Panc1 (cell line): ENCODE measurements around the gene PPP2R3B. TPM values are rescaled to one million over a fixed set of nuclear protein-coding genes. Genes with fewer than 3 reads are reported as not detected.
"Not testable (repeated sequence)": the region's sequence is repeated elsewhere in the genome, so short reads cannot be mapped to it uniquely, and the experiment has no call there.

Source experiments
- ATAC-seq: fragments of 200-7000 bp; cut with Tn5 transposase; 2 replicates; pipeline ENCODE4 v1.9.1; 2020; ENCODE audit warnings: mild to moderate bottlenecking, moderate library complexity
- BruUV-seq: library from RNA; stranded (reverse); fragments of 400-500 nt; replicated peaks from 2 replicates; lab custom pipeline; 2021; lab: Mats Ljungman, UMichigan
- CTCF ChIA-PET: fragments of 300-600 bp; sonication (Branson Sonifier 250); formaldehyde crosslinking; loops from one replicate; lab custom pipeline; 2022; ENCODE audit warnings: antibody characterized with exemption; lab: Charles Lee
- POLR2A ChIA-PET: fragments of 300-600 bp; sonication (Branson Sonifier 250); formaldehyde crosslinking; loops from one replicate; lab custom pipeline; 2022; ENCODE audit warnings: antibody characterized with exemption; lab: Charles Lee
- DNase-seq: peaks from one replicate; pipeline ENCODE4 v3.0.0-alpha.2; 2010; ENCODE audit warnings: low read depth, low spot score
- H3K27ac ChIP-seq: 2 replicates; pipeline ENCODE4 v1.5.1; 2011; ENCODE audit warnings: mild to moderate bottlenecking, low read length, inconsistent platforms
- H3K27me3 ChIP-seq: fragments of 200-500 bp; sonication (Bioruptor generic); 2 replicates; pipeline ENCODE4 v1.6.0; 2014; ENCODE audit warnings: low read length, inconsistent platforms; ENCODE audit not compliant: control insufficient read depth, insufficient read depth
- H3K36me3 ChIP-seq: fragments of 200-500 bp; sonication (Bioruptor generic); 2 replicates; pipeline ENCODE4 v1.5.1; 2014; ENCODE audit warnings: inconsistent platforms, mild to moderate bottlenecking, low read length, moderate library complexity; ENCODE audit not compliant: control insufficient read depth, insufficient read depth
- H3K4me1 ChIP-seq: 2 replicates; pipeline ENCODE4 v1.5.1; 2011; ENCODE audit warnings: inconsistent platforms, mild to moderate bottlenecking, low read length, moderate library complexity; ENCODE audit not compliant: control insufficient read depth, insufficient read depth
- H3K4me3 ChIP-seq, 2 experiments: 2 replicates each; pipeline ENCODE4 v1.5.1; 2011 to 2012; ENCODE audit warnings: low read depth in 2 of 2, low read length in 2 of 2, mild to moderate bottlenecking in 2 of 2, inconsistent platforms in 1 of 2, moderate library complexity in 1 of 2
- H3K9me3 ChIP-seq: fragments of 200-500 bp; sonication (Bioruptor generic); 2 replicates; pipeline ENCODE4 v1.5.1; 2014; ENCODE audit warnings: low read depth, mild to moderate bottlenecking, inconsistent platforms, low read length, moderate library complexity; ENCODE audit not compliant: control insufficient read depth, insufficient read depth
- CTCF ChIP-seq: fragments of 450-650 bp; IDR thresholded peaks from 2 replicates; pipeline ENCODE4 v1.5.1; 2017; ENCODE audit warnings: mild to moderate bottlenecking
- POLR2AphosphoS5 ChIP-seq: IDR thresholded peaks from 2 replicates; pipeline ENCODE4 v1.6.1; 2012; ENCODE audit warnings: mild to moderate bottlenecking, low read depth, low read length, moderate library complexity
- REST ChIP-seq, 2 experiments: IDR thresholded peaks; 2 replicates each; pipeline ENCODE4 v1.6.1; 2011 to 2012; ENCODE audit warnings: low read depth in 2 of 2, control low read depth in 1 of 2, low read length in 1 of 2, mild to moderate bottlenecking in 1 of 2, moderate library complexity in 1 of 2; ENCODE audit not compliant: insufficient read depth in 1 of 2
- SIN3A ChIP-seq: IDR thresholded peaks from 2 replicates; pipeline ENCODE4 v1.6.1; 2012; ENCODE audit warnings: low read depth, mild to moderate bottlenecking, low read length, moderate library complexity, borderline replicate concordance; ENCODE audit not compliant: insufficient read depth
- TCF7L2 ChIP-seq: IDR thresholded peaks from 2 replicates; pipeline ENCODE4 v1.6.1; 2011; ENCODE audit warnings: mild to moderate bottlenecking, low read depth, low read length, inconsistent platforms
- in situ Hi-C: cut with HindIII; loops from 2 replicates; pipeline ENCODE4 v1.10.0; 2016; ENCODE audit warnings: low sequenced_read_pairs, low pct_unique_long_range_greater_than_20kb
- intact Hi-C: fragments of 100-400 bp; cut with micrococcal nuclease; formaldehyde crosslinking; loops from one replicate; pipeline ENCODE4 v1.10.0; 2022; ENCODE audit not compliant: unreplicated experiment
- total RNA-seq: library from RNA; stranded (reverse); gene quantifications from one replicate; pipeline ENCODE4 v1.2.1, GENCODE V29; 2021; ENCODE audit not compliant: unreplicated experiment

The PPP2R3B gene
- total RNA-seq, 1 experiment from 2014 or later = 19.2 TPM

GRCh38 chrX:307261-308111 lies 79.2 kb downstream of the PPP2R3B start:
- DNase-seq (no peak), ATAC-seq (no peak)
- intact Hi-C loops = no loop called here

GRCh38 chrX:306614-307251 lies 80.0 kb downstream of the PPP2R3B start:
- H3K4me3 ChIP-seq, in situ Hi-C loops, POLR2A ChIA-PET, intact Hi-C loops, DNase-seq, ATAC-seq, CTCF ChIA-PET, H3K9me3 ChIP-seq, H3K27ac ChIP-seq, H3K4me1 ChIP-seq, BruUV-seq, H3K27me3 ChIP-seq, H3K36me3 ChIP-seq: not testable (repeated sequence)

More at GRCh38 chrX:307261-308111, 79.2 kb downstream of the PPP2R3B start:
- Histone ChIP-seq H3K4me3 (no peak overlapping the region), H3K9me3 (no peaks in the 10 kb centered on the region), H3K4me1 (no peaks in the 10 kb centered on the region), H3K27ac (no peak overlapping the region), H3K36me3 (peaks cover 4% of the 10 kb centered on the region; the same call in 1 of the 2 replicates), H3K27me3 (no peaks in the 10 kb centered on the region)
- TF ChIP-seq POLR2AphosphoS5 (no peak), SIN3A (no peak), CTCF (no peak), REST (IDR thresholded peaks at IDR 0.05; ENCODE audit: insufficient read depth in 1 of 2, low read depth in 2 of 2, low read length in 1 of 2) (no peak), TCF7L2 (no peak)
- BruUV-seq = no TSS peak
- in situ Hi-C loops = no loop called here
- POLR2A ChIA-PET = no interaction called here
- CTCF ChIA-PET = no interaction called here

- POLR2A ChIA-PET = not testable (repeated sequence)
These were observed 80.7 kb downstream of the PPP2R3B start for GRCh38 chrX:305781-306613.

More at GRCh38 chrX:305781-306613, 80.7 kb downstream of the PPP2R3B start:
- CTCF ChIA-PET, H3K27ac ChIP-seq, in situ Hi-C loops, H3K9me3 ChIP-seq, ATAC-seq, DNase-seq, H3K4me3 ChIP-seq, H3K36me3 ChIP-seq, H3K4me1 ChIP-seq, H3K27me3 ChIP-seq, intact Hi-C loops, BruUV-seq: not testable (repeated sequence)
